KMS-11 (cell line): ENCODE data around the gene EEIG2.
A peak's percentile ranks its signal among the peaks of the same experiment; 100 is the strongest.

Experiments
- H2AFZ ChIP-seq: fragments of 200-600 bp; sonication (generic); 2 replicates; pipeline ENCODE4 v1.6.1; 2016; ENCODE audit warnings: antibody characterized with exemption, mixed run types, low read depth
- H3K27ac ChIP-seq: fragments of 200-600 bp; sonication (generic); 2 replicates; pipeline ENCODE4 v1.6.1; 2016; ENCODE audit warnings: mild to moderate bottlenecking, mixed run types
- H3K27me3 ChIP-seq: fragments of 200-600 bp; sonication (generic); 2 replicates; pipeline ENCODE4 v1.6.1; 2017; ENCODE audit warnings: mild to moderate bottlenecking, low read depth, mixed run types, moderate library complexity; ENCODE audit not compliant: insufficient read depth
- H3K36me3 ChIP-seq: fragments of 200-600 bp; sonication (generic); 2 replicates; pipeline ENCODE4 v1.6.1; 2017; ENCODE audit warnings: mild to moderate bottlenecking, mixed run types; ENCODE audit not compliant: insufficient read depth
- H3K4me1 ChIP-seq: fragments of 200-600 bp; sonication (generic); 2 replicates; pipeline ENCODE4 v1.6.1; 2016; ENCODE audit warnings: mild to moderate bottlenecking, low read depth, mixed run types; ENCODE audit not compliant: poor library complexity, severe bottlenecking
- H3K4me2 ChIP-seq: fragments of 200-600 bp; sonication (generic); 2 replicates; pipeline ENCODE4 v1.7.0; 2016; ENCODE audit warnings: mild to moderate bottlenecking, mixed run types
- H3K4me3 ChIP-seq: fragments of 200-600 bp; sonication (generic); IDR thresholded peaks from 2 replicates; pipeline ENCODE4 v1.6.1; 2017; ENCODE audit warnings: low read depth, low read length, mixed read lengths; ENCODE audit not compliant: insufficient read depth
- H3K79me2 ChIP-seq: fragments of 200-600 bp; sonication (generic); 2 replicates; pipeline ENCODE4 v1.6.1; 2016; ENCODE audit warnings: low read depth, mixed run types; ENCODE audit not compliant: insufficient read depth
- H3K9ac ChIP-seq: fragments of 200-600 bp; sonication (generic); 2 replicates; pipeline ENCODE4 v1.6.1; 2016; ENCODE audit warnings: mild to moderate bottlenecking, mixed run types
- H4K20me1 ChIP-seq: fragments of 200-600 bp; sonication (generic); 2 replicates; pipeline ENCODE4 v1.6.1; 2016; ENCODE audit warnings: mild to moderate bottlenecking, mixed run types; ENCODE audit not compliant: insufficient read depth
- TF ChIP-seq, protein P1 (sequence below): fragments of 200-600 bp; sonication (generic); conservative IDR thresholded peaks from 2 replicates; pipeline ENCODE4 v1.6.1; 2017; ENCODE audit warnings: low read depth, mild to moderate bottlenecking, antibody characterized with exemption, low read length, moderate library complexity, mixed read lengths

The EEIG2 gene

DNA sequence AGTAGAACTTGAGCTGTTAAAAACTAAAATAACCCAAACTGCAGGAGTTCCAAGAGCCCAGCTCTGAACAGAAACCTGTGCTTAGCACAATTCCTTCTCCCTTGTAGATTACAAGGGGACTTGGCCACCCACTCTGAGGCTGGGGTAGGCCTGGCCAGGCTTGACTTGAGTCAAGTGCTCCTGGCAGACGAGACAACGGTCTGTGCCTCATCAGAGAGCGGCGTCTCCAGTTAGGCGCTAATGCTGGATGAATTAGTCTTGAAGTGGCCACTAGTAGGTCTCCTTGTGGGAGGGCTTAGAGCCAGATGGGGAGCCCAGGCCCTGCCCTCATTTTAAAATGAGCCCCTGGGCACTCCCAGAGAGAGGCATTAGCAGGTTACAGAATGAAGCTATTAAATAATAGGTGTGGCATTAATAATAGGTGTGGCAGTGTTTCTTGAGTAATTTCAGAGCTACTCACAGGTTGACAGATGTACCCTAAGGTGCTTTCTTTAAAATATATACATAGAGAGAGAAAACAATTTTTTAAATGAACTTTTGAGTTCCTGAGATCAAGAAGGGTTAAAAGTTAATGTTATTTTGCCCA, 1.1 kb downstream of the EEIG2 start:
- H3K36me3 ChIP-seq = no peaks in the 10 kb centered on the region
- H3K27me3 ChIP-seq = no peaks in the 10 kb centered on the region
- H2AFZ ChIP-seq = peak overlapping the region; percentile 67
- H3K79me2 ChIP-seq = no peaks in the 10 kb centered on the region
- H3K4me2 ChIP-seq = peak overlapping the region; percentile 72
- H3K27ac ChIP-seq = no peak overlapping the region
- TF ChIP-seq, protein P1, sequence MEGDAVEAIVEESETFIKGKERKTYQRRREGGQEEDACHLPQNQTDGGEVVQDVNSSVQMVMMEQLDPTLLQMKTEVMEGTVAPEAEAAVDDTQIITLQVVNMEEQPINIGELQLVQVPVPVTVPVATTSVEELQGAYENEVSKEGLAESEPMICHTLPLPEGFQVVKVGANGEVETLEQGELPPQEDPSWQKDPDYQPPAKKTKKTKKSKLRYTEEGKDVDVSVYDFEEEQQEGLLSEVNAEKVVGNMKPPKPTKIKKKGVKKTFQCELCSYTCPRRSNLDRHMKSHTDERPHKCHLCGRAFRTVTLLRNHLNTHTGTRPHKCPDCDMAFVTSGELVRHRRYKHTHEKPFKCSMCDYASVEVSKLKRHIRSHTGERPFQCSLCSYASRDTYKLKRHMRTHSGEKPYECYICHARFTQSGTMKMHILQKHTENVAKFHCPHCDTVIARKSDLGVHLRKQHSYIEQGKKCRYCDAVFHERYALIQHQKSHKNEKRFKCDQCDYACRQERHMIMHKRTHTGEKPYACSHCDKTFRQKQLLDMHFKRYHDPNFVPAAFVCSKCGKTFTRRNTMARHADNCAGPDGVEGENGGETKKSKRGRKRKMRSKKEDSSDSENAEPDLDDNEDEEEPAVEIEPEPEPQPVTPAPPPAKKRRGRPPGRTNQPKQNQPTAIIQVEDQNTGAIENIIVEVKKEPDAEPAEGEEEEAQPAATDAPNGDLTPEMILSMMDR = no peak
- no peak overlapping the region; the same call in 1 of the 2 replicates for H3K9ac ChIP-seq
- peaks cover 19% of the 10 kb centered on the region for H3K4me1 ChIP-seq
- H3K4me3 ChIP-seq = peak overlapping the region; percentile 28
- H4K20me1 ChIP-seq = no peaks in the 10 kb centered on the region

DNA sequence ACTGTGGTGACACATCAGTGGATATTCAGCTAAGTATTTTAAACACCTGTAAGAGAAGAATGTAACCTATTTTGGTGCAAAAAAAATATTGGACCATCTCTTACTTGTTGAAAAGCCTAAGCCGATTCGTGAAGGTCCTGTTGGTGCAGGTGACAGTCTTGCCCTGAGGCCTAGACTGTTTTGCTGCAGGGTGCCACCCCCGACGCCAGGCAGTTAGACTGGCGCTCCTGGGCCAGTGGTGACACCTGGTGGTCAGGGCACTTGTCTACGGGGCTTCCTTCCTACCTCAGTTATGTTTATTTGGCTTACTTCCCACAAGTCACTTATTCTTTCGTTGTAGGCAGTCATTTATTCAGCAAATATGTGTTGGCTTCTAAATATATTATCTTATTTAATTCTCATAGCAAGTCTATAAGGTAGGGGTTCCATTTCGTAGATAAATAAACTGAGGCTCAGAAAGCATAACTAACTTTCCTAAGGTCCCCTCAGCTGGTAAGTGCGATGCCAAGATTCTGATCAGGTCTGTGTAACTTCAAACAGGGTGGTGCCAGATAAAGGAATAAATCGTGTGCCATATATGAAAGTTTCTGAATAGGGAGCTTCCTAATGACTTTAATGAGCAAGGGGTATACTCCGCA, 1.9 kb downstream of the EEIG2 start:
- no peak overlapping the region for H2AFZ ChIP-seq
- H3K27me3 ChIP-seq = no peaks in the 10 kb centered on the region
- peak overlapping the region; percentile 72 for H3K4me2 ChIP-seq
- peaks cover 17% of the 10 kb centered on the region for H3K4me1 ChIP-seq
- no peaks in the 10 kb centered on the region for H4K20me1 ChIP-seq
- H3K79me2 ChIP-seq = no peaks in the 10 kb centered on the region
- TF ChIP-seq, protein P1 = peak; percentile 71
- H3K27ac ChIP-seq = no peak overlapping the region
- H3K4me3 ChIP-seq = no peak overlapping the region
- H3K9ac ChIP-seq = no peak overlapping the region
- H3K36me3 ChIP-seq = no peaks in the 10 kb centered on the region

DNA sequence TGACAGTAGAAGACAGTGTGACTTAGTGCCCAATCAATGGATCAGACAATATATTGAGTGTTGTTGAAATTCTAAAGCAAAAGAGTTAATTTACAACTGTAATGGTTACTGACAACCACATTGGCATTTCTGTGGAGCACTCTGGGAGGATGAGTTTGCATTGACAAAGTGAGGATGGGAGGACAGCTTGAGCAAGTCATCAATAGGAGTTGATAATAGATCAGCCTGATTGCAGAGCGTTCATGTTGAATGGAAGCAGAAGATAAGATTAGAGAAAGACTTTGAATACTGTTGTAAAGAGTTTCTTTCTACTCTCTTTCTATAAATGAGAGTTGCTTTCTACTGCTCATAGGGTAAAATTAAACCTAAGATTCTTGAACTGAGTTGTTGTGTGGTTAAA, 3.9 kb downstream of the EEIG2 start:
- Histone ChIP-seq H3K4me2 (no peak overlapping the region), H3K36me3 (no peaks in the 10 kb centered on the region), H3K4me1 (peaks cover 17% of the 10 kb centered on the region), H3K9ac (no peak overlapping the region), H3K27me3 (no peaks in the 10 kb centered on the region), H3K79me2 (no peaks in the 10 kb centered on the region), H4K20me1 (no peaks in the 10 kb centered on the region), H2AFZ (no peak overlapping the region), H3K4me3 (no peak overlapping the region), H3K27ac (no peak overlapping the region)
- TF ChIP-seq, protein P1 = no peak

DNA sequence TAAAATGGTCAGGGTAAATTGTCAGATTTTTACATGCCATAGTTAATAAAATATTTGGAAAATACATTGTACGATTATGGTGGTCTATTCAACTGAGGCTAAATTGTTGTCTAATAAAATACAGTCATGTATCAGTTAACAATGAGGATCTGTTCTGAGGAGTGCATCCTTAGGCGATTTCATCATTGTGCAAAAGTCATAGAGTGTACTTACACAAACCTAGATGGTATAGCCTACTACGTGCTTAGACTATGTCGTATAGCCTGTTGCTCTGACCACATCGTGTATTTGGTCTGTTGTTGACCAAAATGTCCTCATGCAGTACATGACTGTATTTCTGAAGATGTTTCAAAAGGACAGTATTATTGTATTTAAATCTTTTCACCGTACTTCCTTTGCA, 5.2 kb downstream of the EEIG2 start:
- no peak overlapping the region for H3K9ac ChIP-seq
- H3K79me2 ChIP-seq = no peaks in the 10 kb centered on the region
- H3K27me3 ChIP-seq = no peaks in the 10 kb centered on the region
- no peak overlapping the region for H3K4me3 ChIP-seq
- no peak overlapping the region for H3K4me2 ChIP-seq
- H3K27ac ChIP-seq = no peak overlapping the region
- TF ChIP-seq, protein P1 = no peak
- H4K20me1 ChIP-seq = no peaks in the 10 kb centered on the region
- no peak overlapping the region for H2AFZ ChIP-seq
- no peaks in the 10 kb centered on the region for H3K36me3 ChIP-seq
- H3K4me1 ChIP-seq = peaks cover 17% of the 10 kb centered on the region
